GM20000 (cell line): Measurements from ENCODE around the gene AARS2.

Experiments
- DNase-seq: peaks from one replicate; pipeline ENCODE4 v3.0.0; 2012; ENCODE audit warnings: low spot score
- CTCF ChIP-seq: IDR thresholded peaks from 2 replicates; pipeline ENCODE4 v1.5.1; 2012; ENCODE audit warnings: mild to moderate bottlenecking, control low read depth; ENCODE audit errors: extremely low read depth, missing control alignments

Gene AARS2

DNA sequence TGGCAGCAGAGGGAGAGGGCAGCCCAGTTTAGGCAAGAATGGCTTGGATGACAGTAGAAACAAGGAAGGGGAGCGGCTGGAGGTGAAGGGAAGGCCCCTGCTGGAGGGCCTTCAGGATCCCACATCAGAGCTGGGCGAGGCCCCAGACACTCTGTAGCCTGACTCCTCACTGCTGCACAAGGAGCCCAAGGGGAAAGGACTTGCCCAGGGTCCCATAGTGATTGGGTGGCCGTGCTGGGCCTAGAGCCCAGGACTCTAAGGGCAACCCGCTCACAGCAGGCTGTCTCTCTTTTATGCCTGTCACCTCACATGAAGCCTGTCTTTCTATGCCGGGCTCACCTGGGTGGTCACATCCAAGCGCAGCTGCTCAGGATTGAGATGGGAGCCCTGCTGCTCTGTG lies 9.3 kb downstream of the AARS2 start:
- TF ChIP-seq CTCF, result no peak
- DNase-seq, result no peak

- no peak for TF ChIP-seq CTCF
- DNase-seq, result no peak
Measured at GRCh38 chr6:44302856-44303255, 10.3 kb downstream of the AARS2 start.

GRCh38 chr6:44301782-44302564 lies 11.2 kb downstream of the AARS2 start:
- no peak for TF ChIP-seq CTCF
- DNase-seq, result no peak

- no peak for TF ChIP-seq CTCF
- no peak for DNase-seq
Measured at GRCh38 chr6:44301106-44301505, 12.0 kb downstream of the AARS2 start.

GRCh38 chr6:44300292-44300823 lies 12.8 kb downstream of the AARS2 start:
- no peak for TF ChIP-seq CTCF
- DNase-seq, result no peak

- no peak for TF ChIP-seq CTCF
- no peak for DNase-seq
Measured at GRCh38 chr6:44298864-44299263, 14.3 kb downstream of the AARS2 start.

GRCh38 chr6:44298055-44298803 lies 14.9 kb downstream of the AARS2 start:
- no peak for TF ChIP-seq CTCF
- no peak for DNase-seq
